ENCODE measurements around the gene AKR1C2.
"Not testable (repeated sequence)": the region's sequence is repeated elsewhere in the genome, so short reads cannot be mapped to it uniquely, and the experiment has no call there.

AKR1C2 gene

GRCh38 chr10:4988000-4988641 is 15.5 kb downstream of the AKR1C2 start:
- DNase-seq (ENCODE audit: low read depth) = not testable (repeated sequence)

GRCh38 chr10:4984971-4985594 is 18.6 kb downstream of the AKR1C2 start:
- no peak for DNase-seq (ENCODE audit: low read depth)

- DNase-seq (ENCODE audit: low read depth) = no peak
Observed at GRCh38 chr10:4984223-4984622, 19.4 kb downstream of the AKR1C2 start.

GRCh38 chr10:4983615-4984216 is 19.9 kb downstream of the AKR1C2 start:
- DNase-seq (ENCODE audit: low read depth) = no peak

- no peak for DNase-seq (ENCODE audit: low read depth)
Observed at GRCh38 chr10:4982764-4983226, 20.9 kb downstream of the AKR1C2 start.

- no peak for DNase-seq (ENCODE audit: low read depth)
Observed at GRCh38 chr10:4981722-4982471, 21.8 kb downstream of the AKR1C2 start.

- DNase-seq (ENCODE audit: low read depth) = no peak
Observed at GRCh38 chr10:4980793-4981192, 22.9 kb downstream of the AKR1C2 start.

- DNase-seq (ENCODE audit: low read depth) = no peak
Observed at GRCh38 chr10:4978870-4979269, 24.8 kb downstream of the AKR1C2 start.

- no peak for DNase-seq (ENCODE audit: low read depth)
Observed at GRCh38 chr10:4977025-4977424, 26.6 kb downstream of the AKR1C2 start.

- DNase-seq (ENCODE audit: low read depth) = not testable (repeated sequence)
Observed at GRCh38 chr10:4974400-4974799, 29.3 kb downstream of the AKR1C2 start.

GRCh38 chr10:4973294-4973693 is 30.4 kb downstream of the AKR1C2 start:
- not testable (repeated sequence) for DNase-seq (ENCODE audit: low read depth)

GRCh38 chr10:4972369-4973142 is 31.1 kb downstream of the AKR1C2 start:
- not testable (repeated sequence) for DNase-seq (ENCODE audit: low read depth)

GRCh38 chr10:4970362-4970761 is 33.3 kb downstream of the AKR1C2 start:
- not testable (repeated sequence) for DNase-seq (ENCODE audit: low read depth)

GRCh38 chr10:4969289-4969688 is 34.4 kb downstream of the AKR1C2 start:
- DNase-seq (ENCODE audit: low read depth) = not testable (repeated sequence)

GRCh38 chr10:4967189-4967588 is 36.5 kb downstream of the AKR1C2 start:
- not testable (repeated sequence) for DNase-seq (ENCODE audit: low read depth)

GRCh38 chr10:4965763-4966162 is 37.9 kb downstream of the AKR1C2 start:
- DNase-seq (ENCODE audit: low read depth) = not testable (repeated sequence)

- not testable (repeated sequence) for DNase-seq (ENCODE audit: low read depth)
Observed at GRCh38 chr10:4963815-4964154, 39.9 kb downstream of the AKR1C2 start.

GRCh38 chr10:4962876-4963814 is 40.5 kb downstream of the AKR1C2 start, which contains the start of gene AKR1C1:
AKR1C1 (plus strand) TSS chr10:4963415; CDS start chr10:4963445, 30 bp downstream.
- DNase-seq (ENCODE audit: low read depth) = not testable (repeated sequence)

- DNase-seq (ENCODE audit: low read depth) = not testable (repeated sequence)
Observed at GRCh38 chr10:4962308-4962707, 41.3 kb downstream of the AKR1C2 start.

GRCh38 chr10:4961558-4961957 is 42.1 kb downstream of the AKR1C2 start:
- DNase-seq (ENCODE audit: low read depth) = not testable (repeated sequence)

Data from activated T-helper 9 cell treated with anti-CD3 and anti-CD28 coated beads, Interleukin-2, amount 50 U/mL, for 16 hours (primary cell).